Neural crest cell (in vitro differentiated cells): ENCODE data around the gene PEPD. TPM values are rescaled to one million over a fixed set of nuclear protein-coding genes. Genes with fewer than 3 reads are reported as not detected.

Experiments
- DNase-seq: peaks from one replicate; pipeline ENCODE4 v3.0.0; 2021; ENCODE audit warnings: low read depth, mixed read lengths, low spot score
- H3K27ac Mint-ChIP-seq: one replicate; pipeline ENCODE4 v1.8.0; 2021; ENCODE audit warnings: mild to moderate bottlenecking, mixed read lengths; ENCODE audit not compliant: unreplicated experiment
- H3K27me3 Mint-ChIP-seq: 2 replicates; pipeline ENCODE4 v1.8.0; 2021; ENCODE audit warnings: low read depth, mild to moderate bottlenecking, mixed read lengths
- H3K36me3 Mint-ChIP-seq: 2 replicates; pipeline ENCODE4 v1.8.0; 2021; ENCODE audit warnings: low read depth, mild to moderate bottlenecking, mixed read lengths
- H3K4me1 Mint-ChIP-seq: 2 replicates; pipeline ENCODE4 v1.8.0; 2021; ENCODE audit warnings: mixed read lengths
- H3K4me3 Mint-ChIP-seq: one replicate; pipeline ENCODE4 v1.8.0; 2021; ENCODE audit warnings: mild to moderate bottlenecking, mixed read lengths
- H3K9me3 Mint-ChIP-seq: 2 replicates; pipeline ENCODE4 v1.8.0; 2021; ENCODE audit warnings: mixed read lengths
- CTCF ChIP-seq: fragments of 200-600 bp; sonication (generic); conservative IDR thresholded peaks from 2 replicates; pipeline ENCODE4 v1.5.0; 2021; ENCODE audit warnings: antibody characterized with exemption, mild to moderate bottlenecking
- total RNA-seq: library from RNA; stranded (reverse); gene quantifications from 2 replicates; pipeline ENCODE4 v1.2.1, GENCODE V29; 2021

Gene PEPD
- total RNA-seq, 1 donor from 2014 or later: 39.0 TPM

- Mint-ChIP-seq H3K27ac (no peak overlapping the region), H3K4me1 (peaks cover 6% of the 10 kb centered on the region), H3K36me3 (no peaks in the 10 kb centered on the region), H3K4me3 (no peak overlapping the region), H3K27me3 (peaks cover 3% of the 10 kb centered on the region), H3K9me3 (no peaks in the 10 kb centered on the region)
- DNase-seq: no peak
- TF ChIP-seq CTCF: no peak
These were observed 92.9 kb downstream of the PEPD start for GRCh38 chr19:33428627-33429125.

- Mint-ChIP-seq H3K4me3 (no peak overlapping the region), H3K9me3 (no peaks in the 10 kb centered on the region), H3K4me1 (peaks cover 6% of the 10 kb centered on the region)
These were observed 93.6 kb downstream of the PEPD start for GRCh38 chr19:33427801-33428626.

GRCh38 chr19:33426621-33427361 is 94.8 kb downstream of the PEPD start:
- no peak for TF ChIP-seq CTCF
- H3K27me3 Mint-ChIP-seq: peaks cover 3% of the 10 kb centered on the region
- H3K4me3 Mint-ChIP-seq: no peak overlapping the region
- DNase-seq: no peak
- H3K4me1 Mint-ChIP-seq: peaks cover 6% of the 10 kb centered on the region
- no peaks in the 10 kb centered on the region for H3K9me3 Mint-ChIP-seq
- H3K27ac Mint-ChIP-seq: no peak overlapping the region
- H3K36me3 Mint-ChIP-seq: no peaks in the 10 kb centered on the region

More at GRCh38 chr19:33427801-33428626, 93.6 kb downstream of the PEPD start:
- TF ChIP-seq CTCF: no peak
- H3K36me3 Mint-ChIP-seq: no peaks in the 10 kb centered on the region
- DNase-seq: no peak
- H3K27ac Mint-ChIP-seq: no peak overlapping the region
- H3K27me3 Mint-ChIP-seq: peaks cover 3% of the 10 kb centered on the region

GRCh38 chr19:33424181-33424580 is 97.4 kb downstream of the PEPD start:
- Mint-ChIP-seq H3K27ac (no peak overlapping the region), H3K4me3 (no peak overlapping the region), H3K9me3 (no peaks in the 10 kb centered on the region), H3K36me3 (no peaks in the 10 kb centered on the region), H3K4me1 (no peaks in the 10 kb centered on the region), H3K27me3 (no peaks in the 10 kb centered on the region)
- DNase-seq: no peak
- TF ChIP-seq CTCF: no peak

- no peak for DNase-seq
- no peaks in the 10 kb centered on the region for H3K9me3 Mint-ChIP-seq
- no peaks in the 10 kb centered on the region for H3K27me3 Mint-ChIP-seq
- H3K4me1 Mint-ChIP-seq: no peaks in the 10 kb centered on the region
- H3K36me3 Mint-ChIP-seq: no peaks in the 10 kb centered on the region
- H3K27ac Mint-ChIP-seq: no peak overlapping the region
- no peak for TF ChIP-seq CTCF
- H3K4me3 Mint-ChIP-seq: no peak overlapping the region
These were observed 99.0 kb downstream of the PEPD start for GRCh38 chr19:33422369-33423180.
